GM11168 (cell line): ENCODE data around the gene TXNL4A.

Experiments
- in situ Hi-C: fragments of 300-500 bp; cut with MboI; formaldehyde crosslinking; loops from one replicate; pipeline ENCODE4 v1.12.0; 2022; ENCODE audit warnings: low sequenced_read_pairs; ENCODE audit not compliant: unreplicated experiment

TXNL4A gene

GRCh38 chr18:79950515-79951341 is 37.6 kb downstream of the TXNL4A start:
- in situ Hi-C loops: no loop called here

- in situ Hi-C loops: no loop called here
These were observed 38.5 kb downstream of the TXNL4A start for GRCh38 chr18:79949697-79950487.

GRCh38 chr18:79948719-79949411 is 39.5 kb downstream of the TXNL4A start:
- in situ Hi-C loops: no loop called here

GRCh38 chr18:79947881-79948610 is 40.3 kb downstream of the TXNL4A start:
- in situ Hi-C loops: no loop called here

GRCh38 chr18:79947054-79947755 is 41.2 kb downstream of the TXNL4A start:
- in situ Hi-C loops: no loop called here

- in situ Hi-C loops: no loop called here
These were observed 43.0 kb downstream of the TXNL4A start for GRCh38 chr18:79945118-79946042.

- in situ Hi-C loops: no loop called here
These were observed 43.6 kb downstream of the TXNL4A start for GRCh38 chr18:79944746-79945117.

GRCh38 chr18:79944126-79944731 is 44.1 kb downstream of the TXNL4A start:
- in situ Hi-C loops: no loop called here

- in situ Hi-C loops: no loop called here
These were observed 44.7 kb downstream of the TXNL4A start for GRCh38 chr18:79943608-79944125.

- in situ Hi-C loops: no loop called here
These were observed 45.4 kb downstream of the TXNL4A start for GRCh38 chr18:79942786-79943607.

GRCh38 chr18:79942211-79942610 is 46.2 kb downstream of the TXNL4A start:
- in situ Hi-C loops: no loop called here

GRCh38 chr18:79941473-79942119 is 46.8 kb downstream of the TXNL4A start:
- in situ Hi-C loops: no loop called here

- in situ Hi-C loops: no loop called here
These were observed 47.4 kb downstream of the TXNL4A start for GRCh38 chr18:79940814-79941472.

- in situ Hi-C loops: no loop called here
These were observed 48.1 kb downstream of the TXNL4A start for GRCh38 chr18:79940126-79940813.

- in situ Hi-C loops: no loop called here
These were observed 49.3 kb downstream of the TXNL4A start for GRCh38 chr18:79939096-79939495.

- in situ Hi-C loops: no loop called here
These were observed 50.2 kb downstream of the TXNL4A start for GRCh38 chr18:79938196-79938595.
